Measurements from ENCODE around the gene NPAS3.

NPAS3 gene

GRCh38 chr14:33218026-33218425 is 279.3 kb downstream of the NPAS3 start:
- no peak for TF ChIP-seq CTCF (IDR thresholded peaks at IDR 0.05; ENCODE audit: low read depth, low read length)
- H3K4me3 ChIP-seq (ENCODE audit: low read depth, low read length): no peak overlapping the region

- TF ChIP-seq CTCF (IDR thresholded peaks at IDR 0.05; ENCODE audit: low read depth, low read length): no peak
- H3K4me3 ChIP-seq (ENCODE audit: low read depth, low read length): no peak overlapping the region
Measured at GRCh38 chr14:33219957-33220356, 281.3 kb downstream of the NPAS3 start.

- TF ChIP-seq CTCF (IDR thresholded peaks at IDR 0.05; ENCODE audit: low read depth, low read length): no peak
- H3K4me3 ChIP-seq (ENCODE audit: low read depth, low read length): no peak overlapping the region
Measured at GRCh38 chr14:33229269-33229929, 290.7 kb downstream of the NPAS3 start.

GRCh38 chr14:33230021-33230420 is 291.3 kb downstream of the NPAS3 start:
- TF ChIP-seq CTCF (IDR thresholded peaks at IDR 0.05; ENCODE audit: low read depth, low read length): no peak
- no peak overlapping the region for H3K4me3 ChIP-seq (ENCODE audit: low read depth, low read length)

GRCh38 chr14:33232031-33232430 is 293.4 kb downstream of the NPAS3 start:
- H3K4me3 ChIP-seq (ENCODE audit: low read depth, low read length): no peak overlapping the region
- no peak for TF ChIP-seq CTCF (IDR thresholded peaks at IDR 0.05; ENCODE audit: low read depth, low read length)

GRCh38 chr14:33237115-33237740 is 298.5 kb downstream of the NPAS3 start:
- no peak overlapping the region for H3K4me3 ChIP-seq (ENCODE audit: low read depth, low read length)
- TF ChIP-seq CTCF (IDR thresholded peaks at IDR 0.05; ENCODE audit: low read depth, low read length): no peak

- no peak overlapping the region for H3K4me3 ChIP-seq (ENCODE audit: low read depth, low read length)
- TF ChIP-seq CTCF (IDR thresholded peaks at IDR 0.05; ENCODE audit: low read depth, low read length): no peak
Measured at GRCh38 chr14:33239465-33239864, 300.8 kb downstream of the NPAS3 start.

Data from WI38 (cell line).